ENCODE results near the gene NUDT3.
"Not testable (repeated sequence)": the region's sequence is repeated elsewhere in the genome, so short reads cannot be mapped to it uniquely, and the experiment has no call there.

Gene NUDT3

GRCh38 chr6:34365781-34366638 lies 26.5 kb downstream of the NUDT3 start:
- not testable (repeated sequence) for DNase-seq

- DNase-seq: not testable (repeated sequence)
These were observed 28.8 kb downstream of the NUDT3 start for GRCh38 chr6:34363681-34364075.

GRCh38 chr6:34362909-34363680 lies 29.4 kb downstream of the NUDT3 start:
- no peak for DNase-seq

- no peak for DNase-seq
These were observed 30.3 kb downstream of the NUDT3 start for GRCh38 chr6:34362176-34362575.

- DNase-seq: no peak
These were observed 31.9 kb downstream of the NUDT3 start for GRCh38 chr6:34360556-34360955.

GRCh38 chr6:34359418-34360158 lies 32.9 kb downstream of the NUDT3 start:
- DNase-seq: no peak

GRCh38 chr6:34358389-34358905 lies 34.0 kb downstream of the NUDT3 start:
- no peak for DNase-seq

- no peak for DNase-seq
These were observed 34.5 kb downstream of the NUDT3 start for GRCh38 chr6:34357937-34358336.

- no peak for DNase-seq
These were observed 36.6 kb downstream of the NUDT3 start for GRCh38 chr6:34355889-34356288.

- DNase-seq: not testable (repeated sequence)
These were observed 38.2 kb downstream of the NUDT3 start for GRCh38 chr6:34354230-34354629.

- not testable (repeated sequence) for DNase-seq
These were observed 38.9 kb downstream of the NUDT3 start for GRCh38 chr6:34353530-34353929.

GRCh38 chr6:34352305-34352937 lies 40.0 kb downstream of the NUDT3 start:
- DNase-seq: no peak

- no peak for DNase-seq
These were observed 41.6 kb downstream of the NUDT3 start for GRCh38 chr6:34350934-34351217.

- DNase-seq: no peak
These were observed 42.1 kb downstream of the NUDT3 start for GRCh38 chr6:34350137-34350933.

GRCh38 chr6:34349211-34349610 lies 43.3 kb downstream of the NUDT3 start:
- no peak for DNase-seq

- DNase-seq: no peak
These were observed 45.2 kb downstream of the NUDT3 start for GRCh38 chr6:34347303-34347702.

GRCh38 chr6:34346175-34347119 lies 46.0 kb downstream of the NUDT3 start:
- DNase-seq: no peak

- DNase-seq: no peak
These were observed 48.7 kb downstream of the NUDT3 start for GRCh38 chr6:34343806-34344205.

GRCh38 chr6:34342247-34342646 lies 50.2 kb downstream of the NUDT3 start:
- no peak for DNase-seq

- no peak for DNase-seq
These were observed 50.9 kb downstream of the NUDT3 start for GRCh38 chr6:34341481-34341971.
